Measurements from ENCODE around the gene ZBTB46. TPM values are rescaled to one million over a fixed set of nuclear protein-coding genes. Genes with fewer than 3 reads are reported as not detected.

The ZBTB46 gene
- total RNA-seq, 2 donors from 2014 or later, result 9.3 to 9.9 TPM

DNA sequence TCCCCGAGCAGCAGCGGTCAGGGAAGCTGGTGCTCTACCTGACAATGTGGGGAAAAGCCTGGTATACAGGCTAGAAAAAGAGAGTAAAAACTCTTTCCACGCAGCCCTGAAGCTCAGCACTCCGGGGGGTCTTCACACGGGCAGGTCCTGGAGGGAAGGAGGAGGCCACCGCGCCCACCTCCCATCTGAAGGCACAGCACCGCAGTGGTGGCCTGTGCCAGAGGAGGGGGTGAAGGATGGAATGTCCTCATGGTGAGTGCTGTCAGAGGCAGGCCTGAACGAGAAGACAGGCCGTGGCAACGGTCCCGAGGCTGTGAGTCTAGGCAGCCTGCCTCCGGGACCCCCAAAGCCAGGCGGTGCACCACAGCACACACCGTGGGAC is 85.6 kb downstream of the ZBTB46 start:
- TF ChIP-seq, protein P1, sequence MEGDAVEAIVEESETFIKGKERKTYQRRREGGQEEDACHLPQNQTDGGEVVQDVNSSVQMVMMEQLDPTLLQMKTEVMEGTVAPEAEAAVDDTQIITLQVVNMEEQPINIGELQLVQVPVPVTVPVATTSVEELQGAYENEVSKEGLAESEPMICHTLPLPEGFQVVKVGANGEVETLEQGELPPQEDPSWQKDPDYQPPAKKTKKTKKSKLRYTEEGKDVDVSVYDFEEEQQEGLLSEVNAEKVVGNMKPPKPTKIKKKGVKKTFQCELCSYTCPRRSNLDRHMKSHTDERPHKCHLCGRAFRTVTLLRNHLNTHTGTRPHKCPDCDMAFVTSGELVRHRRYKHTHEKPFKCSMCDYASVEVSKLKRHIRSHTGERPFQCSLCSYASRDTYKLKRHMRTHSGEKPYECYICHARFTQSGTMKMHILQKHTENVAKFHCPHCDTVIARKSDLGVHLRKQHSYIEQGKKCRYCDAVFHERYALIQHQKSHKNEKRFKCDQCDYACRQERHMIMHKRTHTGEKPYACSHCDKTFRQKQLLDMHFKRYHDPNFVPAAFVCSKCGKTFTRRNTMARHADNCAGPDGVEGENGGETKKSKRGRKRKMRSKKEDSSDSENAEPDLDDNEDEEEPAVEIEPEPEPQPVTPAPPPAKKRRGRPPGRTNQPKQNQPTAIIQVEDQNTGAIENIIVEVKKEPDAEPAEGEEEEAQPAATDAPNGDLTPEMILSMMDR (IDR thresholded peaks at IDR 0.05), result no peak
- no peaks in the 10 kb centered on the region for H3K27me3 ChIP-seq (replicated peaks; ENCODE audit: insufficient read depth)
- H3K36me3 ChIP-seq, result peaks cover 22% of the 10 kb centered on the region
- peaks cover 10 to 18% of the 10 kb centered on the region in 2 donors for H3K4me1 ChIP-seq (ENCODE audit: control insufficient read depth in 1 of 2, low read depth in 2 of 2)
- ATAC-seq (ENCODE audit: insufficient number of reproducible peaks, low FRiP score, low read depth) (no peak), DNase-seq (ENCODE audit: low spot score) (no peak)
- H3K4me3 ChIP-seq, result no peak overlapping the region
- no peaks in the 10 kb centered on the region for H3K9me3 ChIP-seq
- no peak overlapping the region for H3K27ac ChIP-seq

GRCh38 chr20:63744574-63745423 is 86.3 kb downstream of the ZBTB46 start:
- Histone ChIP-seq H3K27ac (no peak overlapping the region), H3K27me3 (replicated peaks; ENCODE audit: insufficient read depth) (no peaks in the 10 kb centered on the region), H3K9me3 (no peaks in the 10 kb centered on the region), H3K4me3 (no peak overlapping the region), H3K4me1 (ENCODE audit: control insufficient read depth in 1 of 2, low read depth in 2 of 2) (peaks cover 10 to 18% of the 10 kb centered on the region in 2 donors), H3K36me3 (peaks cover 22% of the 10 kb centered on the region)
- DNase-seq (ENCODE audit: low spot score), result no peak
- TF ChIP-seq, protein P1 (IDR thresholded peaks at IDR 0.05), result no peak
- no peak for ATAC-seq (ENCODE audit: insufficient number of reproducible peaks, low FRiP score, low read depth)

- ATAC-seq (ENCODE audit: insufficient number of reproducible peaks, low FRiP score, low read depth) (no peak), DNase-seq (ENCODE audit: low spot score) (no peak)
- H3K4me1 ChIP-seq (ENCODE audit: control insufficient read depth in 1 of 2, low read depth in 2 of 2), result peaks cover 10 to 19% of the 10 kb centered on the region in 2 donors
- TF ChIP-seq, protein P1 (IDR thresholded peaks at IDR 0.05), result no peak
- H3K4me3 ChIP-seq, result no peak overlapping the region
- H3K27ac ChIP-seq, result no peak overlapping the region
- peaks cover 22% of the 10 kb centered on the region for H3K36me3 ChIP-seq
- no peaks in the 10 kb centered on the region for H3K9me3 ChIP-seq
- H3K27me3 ChIP-seq (replicated peaks; ENCODE audit: insufficient read depth), result no peaks in the 10 kb centered on the region
These were observed 86.9 kb downstream of the ZBTB46 start for GRCh38 chr20:63744158-63744557.

DNA sequence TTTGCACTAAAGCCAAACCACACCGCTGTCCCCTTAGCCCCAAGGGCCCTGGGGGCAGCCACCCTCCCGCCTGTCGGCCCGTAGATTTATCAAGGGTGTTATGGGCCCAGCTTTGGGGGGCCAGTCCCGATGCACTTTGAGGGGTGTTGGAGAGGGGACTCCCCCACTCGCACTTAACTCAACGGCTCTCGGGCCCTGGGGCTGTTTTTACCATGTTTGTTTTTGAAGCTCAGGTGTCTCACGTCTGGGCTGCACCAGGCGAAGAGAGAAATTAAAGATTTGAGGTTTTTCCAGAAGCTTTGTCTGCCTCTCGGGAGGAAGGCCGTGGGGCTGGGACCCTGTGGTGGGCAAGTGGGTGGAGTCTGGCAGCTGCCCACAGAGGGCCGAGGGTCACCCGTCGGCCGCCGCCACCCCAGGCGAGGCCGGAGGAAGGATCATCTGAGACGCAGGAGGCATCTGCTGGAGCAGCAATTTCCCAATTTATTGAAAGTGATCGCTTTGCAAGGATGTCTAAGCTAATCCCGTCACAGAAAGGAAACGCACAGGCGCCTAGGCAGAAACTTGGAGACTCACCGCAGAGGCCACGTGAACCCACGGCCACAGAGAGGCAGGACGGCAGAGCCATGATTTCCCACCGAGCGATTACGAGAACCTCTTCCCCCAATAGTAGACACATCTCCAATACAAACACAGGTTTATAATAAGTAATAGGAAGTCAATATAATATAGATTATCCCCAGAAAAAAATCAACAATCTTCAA is 87.7 kb downstream of the ZBTB46 start:
- peaks cover 16 to 26% of the 10 kb centered on the region in 2 donors for H3K4me1 ChIP-seq (ENCODE audit: control insufficient read depth in 1 of 2, low read depth in 2 of 2)
- H3K27ac ChIP-seq, result no peak overlapping the region
- no peaks in the 10 kb centered on the region for H3K27me3 ChIP-seq (replicated peaks; ENCODE audit: insufficient read depth)
- no peaks in the 10 kb centered on the region for H3K9me3 ChIP-seq
- no peak overlapping the region for H3K4me3 ChIP-seq
- no peak for DNase-seq (ENCODE audit: low spot score)
- ATAC-seq (ENCODE audit: insufficient number of reproducible peaks, low FRiP score, low read depth), result no peak
- TF ChIP-seq, protein P1 (IDR thresholded peaks at IDR 0.05), result no peak
- peaks cover 22% of the 10 kb centered on the region for H3K36me3 ChIP-seq

DNA sequence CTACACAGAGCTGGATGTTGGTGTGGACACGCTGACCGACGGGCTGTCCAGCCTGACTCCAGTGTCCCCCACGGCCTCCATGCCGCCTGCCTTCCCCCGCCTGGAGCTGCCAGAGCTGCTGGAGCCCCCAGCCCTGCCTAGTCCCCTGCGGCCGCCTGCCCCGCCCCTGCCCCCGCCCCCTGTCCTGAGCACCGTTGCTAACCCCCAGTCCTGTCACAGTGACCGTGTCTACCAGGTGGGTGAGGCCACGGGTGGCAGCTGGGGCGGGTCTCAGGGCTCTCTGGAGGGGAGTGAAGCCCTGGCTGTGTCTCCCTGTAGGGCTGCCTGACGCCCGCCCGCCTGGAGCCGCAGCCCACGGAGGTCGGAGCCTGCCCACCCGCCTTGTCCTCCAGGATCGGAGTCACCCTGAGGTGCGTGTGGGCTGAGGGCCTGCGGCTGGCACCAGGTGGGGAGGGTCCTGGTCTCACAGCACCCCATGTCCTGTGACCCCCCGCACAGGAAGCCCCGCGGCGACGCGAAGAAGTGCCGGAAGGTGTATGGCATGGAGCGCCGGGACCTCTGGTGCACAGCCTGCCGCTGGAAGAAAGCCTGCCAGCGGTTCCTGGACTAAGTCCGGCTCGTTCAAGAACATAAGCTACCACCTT is 88.6 kb downstream of the ZBTB46 start:
- Histone ChIP-seq H3K36me3 (peaks cover 22% of the 10 kb centered on the region), H3K27ac (no peak overlapping the region), H3K9me3 (no peaks in the 10 kb centered on the region), H3K4me3 (no peak overlapping the region), H3K4me1 (ENCODE audit: control insufficient read depth in 1 of 2, low read depth in 2 of 2) (peaks cover 17 to 30% of the 10 kb centered on the region in 2 donors), H3K27me3 (replicated peaks; ENCODE audit: insufficient read depth) (no peaks in the 10 kb centered on the region)
- ATAC-seq (ENCODE audit: insufficient number of reproducible peaks, low FRiP score, low read depth), result no peak
- no peak for DNase-seq (ENCODE audit: low spot score)
- TF ChIP-seq, protein P1 (IDR thresholded peaks at IDR 0.05), result no peak
